HCT116 (cell line): ENCODE data around the gene ADAMTS14. TPM values are rescaled to one million over a fixed set of nuclear protein-coding genes. Genes with fewer than 3 reads are reported as not detected.

Experiments used
- ATAC-seq: fragments of 200-7000 bp; cut with Tn5 transposase; 2 replicates; pipeline ENCODE4 v1.9.1; 2020; ENCODE audit warnings: mild to moderate bottlenecking, moderate library complexity
- BruUV-seq: library from RNA; stranded (reverse); fragments of 400-500 nt; replicated peaks from 2 replicates; lab custom pipeline; 2021; lab: Mats Ljungman, UMichigan
- CTCF ChIA-PET: fragments of 300-600 bp; sonication (Branson Sonifier 250); formaldehyde crosslinking; loops from one replicate; lab custom pipeline; 2021; ENCODE audit warnings: antibody characterized with exemption; lab: Charles Lee
- POLR2A ChIA-PET: fragments of 300-600, 350-600 bp; sonication (Branson Sonifier 250); formaldehyde crosslinking; loops from one replicate; lab custom pipeline; 2021; ENCODE audit warnings: antibody characterized with exemption; lab: Charles Lee
- RAD21 ChIA-PET, 2 experiments: fragments of 300-600 bp; sonication (Branson Sonifier 250); formaldehyde crosslinking; loops; one replicate each; lab custom pipeline; 2023; ENCODE audit warnings: low total read pairs in 2 of 2; ENCODE audit not compliant: uncharacterized antibody in 2 of 2, unreplicated experiment in 2 of 2, low non-redundant PET in 1 of 2; lab: Charles Lee
- DNase-seq: peaks from one replicate; pipeline ENCODE4 v3.0.0-alpha.2; 2010; ENCODE audit warnings: low read depth, low spot score
- H2AFZ ChIP-seq: fragments of 200-600 bp; shearing (Covaris generic), sonication (generic); 2 replicates; pipeline ENCODE4 v1.6.1; 2017; ENCODE audit warnings: low read depth, mixed run types, mixed read lengths, antibody characterized with exemption, low read length; ENCODE audit not compliant: poor library complexity, severe bottlenecking
- H3K27ac ChIP-seq: 2 replicates; pipeline ENCODE4 v1.5.1; 2012; ENCODE audit warnings: low read depth, low read length
- H3K27me3 ChIP-seq: fragments of 200-600 bp; sonication (generic); 2 replicates; pipeline ENCODE4 v1.6.1; 2016; ENCODE audit warnings: mixed run types, low read length, mixed read lengths; ENCODE audit not compliant: insufficient read depth
- H3K36me3 ChIP-seq, 2 experiments: fragments of 200-500 bp in 1 of 2; fragments of 200-600 bp in 1 of 2; sonication (Bioruptor generic) in 1 of 2; sonication (generic) in 1 of 2; 2 replicates each; pipeline versions ENCODE4 v1.5.1 to v1.6.1; 2014 to 2016; ENCODE audit warnings: low read length in 2 of 2, inconsistent platforms in 1 of 2, mixed read lengths in 1 of 2, mixed run types in 1 of 2; ENCODE audit not compliant: insufficient read depth in 2 of 2, control insufficient read depth in 1 of 2
- H3K4me1 ChIP-seq, 2 experiments: fragments of 200-600 bp in 1 of 2; sonication (generic) in 1 of 2; 2 replicates each; pipeline versions ENCODE4 v1.5.1 to v1.6.1; 2012 to 2017; ENCODE audit warnings: low read length in 2 of 2, inconsistent platforms in 1 of 2, mild to moderate bottlenecking in 1 of 2, mixed read lengths in 1 of 2, mixed run types in 1 of 2, moderate library complexity in 1 of 2; ENCODE audit not compliant: insufficient read depth in 2 of 2, control insufficient read depth in 1 of 2
- H3K4me2 ChIP-seq: fragments of 200-600 bp; sonication (generic); 2 replicates; pipeline ENCODE4 v1.6.1; 2017; ENCODE audit warnings: mixed run types, low read length, mixed read lengths
- H3K4me3 ChIP-seq, 2 experiments: fragments of 200-600 bp in 1 of 2; sonication (generic) in 1 of 2; replicated peaks in 1 of 2; 2 replicates each; pipeline ENCODE4 v1.5.1; 2011 to 2016; ENCODE audit warnings: low read length in 2 of 2, control low read depth in 1 of 2, low read depth in 1 of 2, mild to moderate bottlenecking in 1 of 2, mixed read lengths in 1 of 2, mixed run types in 1 of 2
- H3K79me2 ChIP-seq: fragments of 200-600 bp; sonication (generic); 2 replicates; pipeline ENCODE4 v1.6.1; 2017; ENCODE audit warnings: mild to moderate bottlenecking, mixed run types, low read length, moderate library complexity, mixed read lengths; ENCODE audit not compliant: insufficient read depth
- H3K9ac ChIP-seq: fragments of 200-600 bp; sonication (generic); 2 replicates; pipeline ENCODE4 v1.6.1; 2016; ENCODE audit warnings: low read length, mixed read lengths
- H3K9me2 ChIP-seq: fragments of 200-600 bp; sonication (generic), shearing (Covaris generic); 2 replicates; pipeline ENCODE4 v1.6.1; 2017; ENCODE audit warnings: mixed run types, mild to moderate bottlenecking, moderate library complexity; ENCODE audit not compliant: insufficient read depth
- H3K9me3 ChIP-seq, 2 experiments: fragments of 200-500 bp in 1 of 2; fragments of 200-600 bp in 1 of 2; sonication (Bioruptor generic) in 1 of 2; sonication (generic) in 1 of 2; 2 replicates each; pipeline ENCODE4 v1.6.1; 2014 to 2017; ENCODE audit warnings: low read length in 2 of 2, mixed read lengths in 2 of 2, inconsistent platforms in 1 of 2, low read depth in 1 of 2, mild to moderate bottlenecking in 1 of 2, mixed run types in 1 of 2, moderate library complexity in 1 of 2; ENCODE audit not compliant: control insufficient read depth in 1 of 2, insufficient read depth in 1 of 2
- H4K20me1 ChIP-seq: fragments of 200-600 bp; sonication (generic), shearing (Covaris generic); 2 replicates; pipeline ENCODE4 v1.6.1; 2017; ENCODE audit warnings: mixed run types, mild to moderate bottlenecking, moderate library complexity; ENCODE audit not compliant: insufficient read depth
- ATF3 ChIP-seq: IDR thresholded peaks from 2 replicates; pipeline ENCODE4 v1.6.1; 2012
- CBX3 ChIP-seq: IDR thresholded peaks from 2 replicates; pipeline ENCODE4 v1.6.1; 2012; ENCODE audit warnings: low read depth
- CEBPB ChIP-seq: IDR thresholded peaks from 2 replicates; pipeline ENCODE4 v1.6.1; 2012; ENCODE audit warnings: low read depth
- CTCF ChIP-seq, 3 experiments: fragments of 200-600 bp in 1 of 3; sonication (generic) in 1 of 3; IDR thresholded peaks in 2 of 3; conservative IDR thresholded peaks in 1 of 3; 2 replicates each; pipeline ENCODE4 v1.5.1; 2012 to 2017; ENCODE audit warnings: low read depth in 2 of 3, low read length in 2 of 3, antibody characterized with exemption in 1 of 3, borderline replicate concordance in 1 of 3, control low read depth in 1 of 3, mild to moderate bottlenecking in 1 of 3, mixed read lengths in 1 of 3, mixed run types in 1 of 3, moderate library complexity in 1 of 3; ENCODE audit not compliant: insufficient read depth in 1 of 3
- EZH2 ChIP-seq: fragments of 200-600 bp; sonication (generic); IDR thresholded peaks from 2 replicates; pipeline ENCODE4 v1.6.1; 2017; ENCODE audit warnings: antibody characterized with exemption, mixed run types
- EZH2phosphoT487 ChIP-seq: fragments of 200-600 bp; IDR thresholded peaks from 2 replicates; pipeline ENCODE4 v1.6.1; 2018; ENCODE audit warnings: antibody characterized with exemption, borderline replicate concordance
- JUND ChIP-seq: IDR thresholded peaks from 2 replicates; pipeline ENCODE4 v1.6.1; 2012
- POLR2AphosphoS5 ChIP-seq: IDR thresholded peaks from 2 replicates; pipeline ENCODE4 v1.6.1; 2011; ENCODE audit warnings: mild to moderate bottlenecking, low read depth, low read length, moderate library complexity
- SRF ChIP-seq: IDR thresholded peaks from 2 replicates; pipeline ENCODE4 v1.6.1; 2012; ENCODE audit warnings: low read depth
- ZFX ChIP-seq: fragments of 450-650 bp; IDR thresholded peaks from 2 replicates; pipeline ENCODE4 v1.6.1; 2017
- intact Hi-C: fragments of 100-400 bp; cut with micrococcal nuclease; formaldehyde crosslinking; loops from 2 replicates; pipeline ENCODE4 v1.10.0; 2022
- total RNA-seq: library from RNA; stranded (reverse); gene quantifications from one replicate; pipeline ENCODE4 v1.2.1, GENCODE V29; 2021; ENCODE audit not compliant: unreplicated experiment

ADAMTS14 gene
- total RNA-seq, 1 experiment from 2014 or later: 13.2 TPM

DNA sequence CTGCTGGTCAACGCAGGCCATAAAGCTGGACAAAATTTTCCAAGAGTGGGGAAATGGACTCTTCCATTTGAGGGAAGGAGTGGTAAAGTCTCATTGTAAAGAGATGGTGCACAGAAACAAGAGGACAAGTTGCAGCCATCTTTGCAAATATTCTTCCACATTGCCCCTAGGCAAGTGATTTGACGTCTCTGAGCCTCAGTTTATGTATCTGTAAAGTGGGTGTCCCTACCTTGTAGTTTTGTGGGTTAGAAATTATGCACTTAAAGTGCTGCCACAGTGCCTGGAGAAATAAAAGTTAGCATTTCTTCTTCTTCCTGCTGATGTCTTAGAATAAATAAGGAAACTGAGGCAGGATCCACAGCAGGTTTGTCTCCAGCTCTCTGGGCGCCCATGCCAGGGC is 12.1 kb downstream of the ADAMTS14 start:
- Histone ChIP-seq H3K36me3 (0 out of 4 replicates have a peak, but pooled peaks cover 0 to 5% of the 10 kb centered on the region in 2 experiments), H3K4me1 (peaks cover 0 to 14% of the 10 kb centered on the region in 2 experiments; a peak in 2 of 4 replicates), H3K79me2 (peaks cover 19% of the 10 kb centered on the region), H2AFZ (no peak overlapping the region), H3K4me3 (no peak overlapping the region), H3K9me2 (no peaks in the 10 kb centered on the region), H3K27ac (no peak overlapping the region), H3K9me3 (no peaks in the 10 kb centered on the region), H3K9ac (no peak overlapping the region), H4K20me1 (no peaks in the 10 kb centered on the region), H3K27me3 (no peaks in the 10 kb centered on the region), H3K4me2 (no peak overlapping the region)
- ChIA-PET CTCF (no interaction called here), POLR2A (interaction anchor here (0.6 kb wide), 1 partner anchor 170 kb away, joined by 3 read pairs; no protein-coding TSS in a partner anchor), RAD21 (no interaction called here)
- TF ChIP-seq ATF3: no peak
- no peak for TF ChIP-seq CBX3
- no peak for TF ChIP-seq ZFX
- TF ChIP-seq CEBPB: no peak
- TF ChIP-seq EZH2phosphoT487: no peak
- no peak for TF ChIP-seq POLR2AphosphoS5
- TF ChIP-seq EZH2: no peak
- DNase-seq: no peak
- no peak for ATAC-seq
- intact Hi-C loops: no loop called here
- no TSS peak for BruUV-seq

- Histone ChIP-seq H3K4me1 (peaks cover 0 to 14% of the 10 kb centered on the region in 2 experiments; a peak in 2 of 4 replicates), H4K20me1 (no peaks in the 10 kb centered on the region), H3K27me3 (no peaks in the 10 kb centered on the region), H3K79me2 (peaks cover 19% of the 10 kb centered on the region), H3K4me2 (no peak overlapping the region), H3K4me3 (no peak overlapping the region), H3K36me3 (peaks cover 0 to 3% of the 10 kb centered on the region in 2 experiments; a peak in 1 of 4 replicates), H3K9ac (no peak overlapping the region), H3K9me3 (no peaks in the 10 kb centered on the region), H3K9me2 (no peaks in the 10 kb centered on the region), H3K27ac (no peak overlapping the region), H2AFZ (no peak overlapping the region)
- CTCF ChIA-PET: no interaction called here
- DNase-seq (no peak), ATAC-seq (0 out of 2 replicates have a peak, but pooled peaks have one; percentile 43)
- no TSS peak for BruUV-seq
- intact Hi-C loops: no loop called here
- RAD21 ChIA-PET: no interaction called here
- TF ChIP-seq JUND: no peak
- 0 out of 6 replicates have a peak, but pooled peaks of 1 of the 3 experiments have one; percentile 6 for TF ChIP-seq CTCF (IDR thresholded peaks at IDR 0.05 in 2 of 3, conservative IDR thresholded peaks at IDR 0.05 in 1 of 3; ENCODE audit: borderline replicate concordance in 1 of 3, insufficient read depth in 1 of 3, low read depth in 2 of 3, low read length in 2 of 3)
- no peak for TF ChIP-seq SRF
- no peak for TF ChIP-seq ATF3
- POLR2A ChIA-PET: no interaction called here
These were observed 12.6 kb downstream of the ADAMTS14 start for GRCh38 chr10:70684839-70685454.
